GM19035 (cell line): ENCODE data around the gene SAMD13.

ENCODE experiments used
- ATAC-seq: cut with Tn5 transposase; IDR thresholded peaks from one replicate; pipeline ENCODE4 v1.9.1; 2021; ENCODE audit not compliant: unreplicated experiment

The SAMD13 gene

DNA sequence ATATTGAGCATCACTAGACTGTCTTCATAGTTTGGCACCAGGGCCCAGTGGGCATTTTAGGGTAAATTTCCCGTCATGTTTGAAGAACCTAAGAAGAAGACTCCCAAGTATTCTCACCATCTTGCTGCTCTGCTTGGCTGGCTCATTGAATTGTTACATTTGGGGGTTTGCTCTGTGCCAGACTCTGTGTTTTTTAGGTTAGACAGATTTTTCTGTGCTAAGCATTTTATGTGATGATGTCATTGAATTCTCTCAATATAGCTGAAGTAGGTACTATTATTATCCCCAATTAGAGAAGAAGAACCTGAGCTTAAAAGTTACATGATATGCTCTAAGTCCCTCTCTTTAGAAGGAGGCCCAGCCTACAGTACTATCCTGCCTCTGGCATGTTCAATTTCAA lies 68.8 kb downstream of the SAMD13 start:
- ATAC-seq: no peak

DNA sequence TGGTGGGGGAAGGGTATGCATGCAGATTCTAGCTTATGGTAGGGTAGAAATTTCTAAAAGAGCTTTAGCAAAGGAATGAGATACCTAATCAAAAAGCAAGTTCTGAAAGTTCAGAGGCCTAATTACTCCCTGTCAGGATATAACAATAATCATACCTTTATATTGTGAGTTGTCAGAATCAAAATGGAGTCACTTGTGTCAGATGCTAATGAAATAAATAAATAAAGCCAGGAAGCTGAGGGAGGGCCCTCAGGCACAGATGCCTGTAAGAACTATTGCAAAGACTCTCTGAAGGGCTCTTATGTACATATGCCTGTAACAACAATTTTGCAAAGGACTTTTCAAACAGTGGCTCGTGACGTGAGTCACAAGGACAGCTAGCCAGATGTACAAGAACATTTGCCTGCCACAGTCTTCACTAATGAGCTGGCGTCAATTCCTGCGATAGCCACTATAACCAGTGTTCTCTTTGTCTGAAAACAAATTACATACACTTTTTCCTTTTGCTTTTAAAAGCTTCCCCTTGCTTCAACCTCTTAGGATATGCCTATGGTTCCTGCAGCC lies 69.4 kb downstream of the SAMD13 start:
- ATAC-seq: no peak

DNA sequence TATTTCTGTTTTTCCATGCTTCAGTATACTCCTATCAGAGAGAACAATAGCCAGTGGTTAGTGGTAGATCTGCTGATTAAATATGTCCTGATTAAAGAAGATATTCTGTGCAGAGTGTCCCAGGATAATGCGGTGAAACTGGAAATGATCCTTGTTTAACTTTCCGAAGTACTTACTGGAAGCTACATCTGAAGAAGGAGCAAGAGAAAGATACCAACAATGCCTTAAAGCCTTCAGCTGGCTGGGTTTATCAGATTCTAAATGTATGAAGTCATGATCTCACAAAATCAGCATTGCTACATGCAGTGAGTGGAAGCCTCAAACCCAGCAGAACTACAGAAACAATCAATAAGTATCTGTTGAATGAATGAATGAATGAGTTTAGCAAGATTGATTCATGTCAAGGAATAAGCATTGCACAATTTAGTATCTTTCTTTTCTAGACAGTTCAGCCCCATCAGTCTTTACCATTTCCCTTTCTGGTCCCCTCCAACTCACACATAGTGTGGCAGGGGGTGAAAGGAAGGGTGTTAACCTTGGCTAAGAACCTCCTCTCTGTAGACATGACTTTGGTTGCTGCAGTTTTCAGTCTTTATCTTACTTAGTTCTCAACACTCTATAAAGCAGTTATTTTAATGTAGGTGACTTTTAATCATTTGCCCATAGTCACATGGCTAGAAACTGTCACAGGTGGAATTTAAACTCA lies 72.1 kb downstream of the SAMD13 start:
- ATAC-seq: no peak

DNA sequence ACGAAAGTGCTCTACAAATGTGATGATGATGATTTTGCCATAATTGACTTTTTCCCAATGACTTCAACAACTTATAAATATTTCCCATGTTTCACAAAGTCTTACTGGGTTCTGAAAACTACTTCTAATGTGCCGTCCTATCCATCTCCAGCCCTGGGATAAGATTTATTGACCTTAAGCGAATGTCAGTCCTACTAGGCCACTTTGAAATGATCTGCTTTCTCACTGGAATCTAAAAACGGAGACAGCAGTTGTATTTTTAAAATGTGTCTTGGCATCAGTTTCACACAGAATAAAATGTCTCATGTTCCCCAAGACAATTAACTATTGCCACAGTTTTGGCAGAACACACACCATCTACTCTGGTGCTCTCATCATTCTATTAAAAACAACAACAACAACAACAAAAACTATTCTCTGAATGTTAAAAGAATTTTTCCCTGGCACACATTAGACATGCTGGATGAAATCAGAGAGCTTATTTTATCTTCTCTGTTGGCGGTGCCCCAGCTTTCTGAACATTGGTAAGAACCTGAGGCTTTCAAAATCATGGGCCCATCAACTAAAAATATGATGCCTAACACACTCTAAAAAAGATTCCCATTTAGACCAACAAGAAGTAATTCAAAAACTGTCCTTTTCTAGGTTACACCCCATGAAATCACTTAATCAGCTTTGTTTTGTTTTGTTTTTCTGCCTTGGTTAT lies 73.6 kb downstream of the SAMD13 start:
- ATAC-seq: no peak

DNA sequence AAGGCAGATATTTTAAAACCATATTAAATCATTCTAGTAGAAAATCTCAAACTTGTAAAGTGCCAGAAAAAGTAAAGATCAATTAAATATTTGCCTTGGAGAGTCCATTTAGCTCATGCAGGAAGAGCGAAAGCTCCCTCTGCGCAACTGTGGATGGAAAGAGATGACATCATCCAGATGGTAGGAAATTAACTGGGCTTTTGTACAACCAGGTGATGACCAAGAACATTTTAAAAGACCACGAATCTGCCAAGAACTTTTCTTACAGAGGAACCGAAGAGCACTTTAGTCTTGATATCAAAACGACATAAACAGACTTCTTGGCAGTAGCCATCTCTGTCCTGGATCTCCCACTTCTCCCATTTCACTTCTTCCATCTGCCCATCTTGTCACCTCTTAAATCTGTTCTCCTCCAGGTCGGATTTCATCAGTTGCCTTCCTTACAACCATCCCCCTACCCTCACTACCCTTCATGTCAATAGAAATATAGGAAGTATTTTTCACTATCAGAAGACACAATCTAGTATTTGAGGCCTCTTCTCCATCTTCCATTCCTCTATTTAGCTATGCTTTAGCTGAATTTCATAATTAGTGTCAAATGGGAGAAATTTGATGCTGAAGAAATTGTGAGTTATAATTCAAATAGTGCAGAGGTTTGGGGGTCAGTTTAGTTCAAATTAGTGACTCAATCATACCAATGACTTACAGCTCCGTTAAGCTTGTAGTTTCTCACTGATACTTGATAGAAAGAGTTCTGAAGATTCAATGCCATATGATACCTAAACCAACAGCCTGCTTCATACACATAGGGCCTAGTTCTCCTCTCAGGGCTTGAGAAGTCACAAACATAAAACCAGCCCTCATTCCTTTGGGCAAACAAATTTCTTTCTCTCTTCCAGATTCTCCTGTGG lies 74.7 kb downstream of the SAMD13 start:
- ATAC-seq: no peak

DNA sequence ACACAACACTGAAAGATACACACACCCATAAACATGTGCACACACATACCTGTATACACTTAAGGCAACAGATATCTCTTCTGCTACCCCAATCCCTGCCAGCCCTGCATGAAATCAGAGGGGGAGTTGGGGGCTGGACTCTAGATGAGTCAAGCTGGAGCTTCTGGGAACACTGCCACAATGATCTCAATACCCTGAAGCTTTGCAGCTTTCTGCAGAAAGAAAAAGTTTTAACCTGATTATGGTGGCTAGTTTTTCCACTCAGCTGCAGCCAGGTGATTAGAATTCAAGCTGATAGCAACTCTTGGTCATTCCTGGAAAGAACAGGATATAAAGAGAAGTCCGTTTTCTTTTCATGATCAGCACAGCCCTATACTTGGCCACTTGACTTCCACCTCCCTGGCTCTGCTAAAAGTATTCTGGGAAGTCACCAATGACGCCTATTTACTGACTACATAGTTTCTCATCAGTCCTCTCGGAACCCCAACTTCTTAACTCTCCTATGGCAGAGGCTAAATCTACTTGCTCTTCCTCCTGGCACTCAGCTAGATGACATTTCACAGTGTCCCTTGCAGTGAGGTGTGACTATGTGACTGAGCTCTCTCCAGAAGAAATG lies 76.1 kb downstream of the SAMD13 start:
- ATAC-seq: no peak

DNA sequence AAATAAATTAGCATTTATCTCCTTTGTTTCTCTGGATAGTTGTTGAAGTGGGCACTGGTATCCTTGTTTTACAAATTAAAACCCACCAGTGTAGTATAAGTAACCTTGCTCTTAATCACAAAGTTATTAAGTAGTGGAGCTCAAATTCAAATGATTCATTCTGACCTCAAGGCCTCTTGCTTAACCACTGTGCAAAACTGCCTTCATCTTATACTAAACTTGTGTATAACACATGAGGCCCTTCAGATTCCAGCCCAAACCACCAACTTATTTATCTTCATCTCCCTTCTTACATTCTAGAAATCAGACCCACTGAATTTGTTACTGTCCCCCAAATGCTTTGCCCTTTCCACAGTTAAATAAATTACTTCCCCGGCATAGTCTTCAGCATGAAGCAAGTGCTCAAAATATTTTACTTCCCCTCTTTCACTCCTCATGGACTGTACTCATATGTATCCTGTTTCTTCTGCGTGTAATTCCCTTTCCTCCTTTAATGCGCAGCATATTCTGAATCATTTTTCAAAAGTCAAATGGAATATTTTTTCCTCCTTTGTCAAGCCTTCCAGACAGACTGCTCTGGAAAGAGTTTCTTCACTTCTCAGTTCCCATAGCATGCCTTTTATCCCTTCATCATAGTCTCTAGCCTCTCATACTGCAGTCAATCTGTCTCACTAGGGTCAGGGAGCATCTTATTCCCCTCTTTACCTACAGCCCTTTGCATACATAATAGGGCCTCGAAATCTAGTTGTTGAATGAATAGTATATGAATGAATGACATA lies 77.8 kb downstream of the SAMD13 start:
- ATAC-seq: no peak

DNA sequence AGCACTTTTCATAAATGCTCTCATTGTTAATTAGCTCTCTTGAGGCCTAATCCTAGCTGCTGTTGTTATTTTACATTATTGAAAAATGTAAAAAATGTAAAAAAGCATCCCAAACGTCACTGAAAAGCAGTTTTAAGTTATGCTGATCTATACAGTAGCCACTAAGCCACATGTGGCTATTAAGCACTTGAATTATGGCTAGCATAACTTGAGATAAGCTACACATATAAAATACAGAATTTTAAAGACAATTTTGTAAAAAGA lies 78.3 kb downstream of the SAMD13 start:
- ATAC-seq: no peak

DNA sequence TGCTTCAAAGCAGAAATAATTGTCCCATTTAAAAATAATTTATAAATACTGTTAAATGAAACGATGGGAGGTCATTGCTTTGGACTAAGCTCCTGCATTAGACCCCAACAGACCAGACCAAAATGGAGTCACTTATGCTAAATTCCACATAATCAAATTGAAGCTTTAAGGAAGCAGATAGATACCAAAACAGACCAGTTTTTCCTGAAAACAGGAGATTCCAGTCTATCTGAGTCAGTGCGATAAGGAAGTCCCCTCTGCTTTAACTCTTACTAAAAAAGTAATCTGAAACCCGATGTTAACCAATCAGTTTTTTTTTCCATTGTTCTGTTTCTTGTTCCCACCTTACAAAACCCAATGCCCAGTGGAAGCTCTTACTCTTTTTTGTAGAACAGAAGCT lies 80.6 kb downstream of the SAMD13 start:
- no peak for ATAC-seq

DNA sequence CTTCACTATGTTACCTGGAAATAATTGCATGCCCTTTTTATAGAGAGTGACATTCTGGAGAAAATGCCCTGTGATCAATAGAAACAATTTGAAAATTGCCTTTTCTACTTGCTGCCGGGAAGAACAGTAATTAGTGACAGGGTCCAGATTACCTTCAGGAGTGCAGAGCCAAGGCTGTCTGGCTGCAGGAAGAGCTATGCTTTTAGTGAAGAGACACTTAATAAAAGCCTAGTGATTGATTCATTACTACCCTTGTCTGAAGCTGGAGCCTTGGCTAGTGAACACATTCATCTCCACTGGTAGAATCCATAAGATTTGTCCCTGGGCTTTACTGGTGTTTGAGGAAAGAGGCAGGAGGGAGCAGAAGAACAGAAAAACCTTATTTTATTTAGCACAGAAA lies 83.8 kb downstream of the SAMD13 start:
- no peak for ATAC-seq

DNA sequence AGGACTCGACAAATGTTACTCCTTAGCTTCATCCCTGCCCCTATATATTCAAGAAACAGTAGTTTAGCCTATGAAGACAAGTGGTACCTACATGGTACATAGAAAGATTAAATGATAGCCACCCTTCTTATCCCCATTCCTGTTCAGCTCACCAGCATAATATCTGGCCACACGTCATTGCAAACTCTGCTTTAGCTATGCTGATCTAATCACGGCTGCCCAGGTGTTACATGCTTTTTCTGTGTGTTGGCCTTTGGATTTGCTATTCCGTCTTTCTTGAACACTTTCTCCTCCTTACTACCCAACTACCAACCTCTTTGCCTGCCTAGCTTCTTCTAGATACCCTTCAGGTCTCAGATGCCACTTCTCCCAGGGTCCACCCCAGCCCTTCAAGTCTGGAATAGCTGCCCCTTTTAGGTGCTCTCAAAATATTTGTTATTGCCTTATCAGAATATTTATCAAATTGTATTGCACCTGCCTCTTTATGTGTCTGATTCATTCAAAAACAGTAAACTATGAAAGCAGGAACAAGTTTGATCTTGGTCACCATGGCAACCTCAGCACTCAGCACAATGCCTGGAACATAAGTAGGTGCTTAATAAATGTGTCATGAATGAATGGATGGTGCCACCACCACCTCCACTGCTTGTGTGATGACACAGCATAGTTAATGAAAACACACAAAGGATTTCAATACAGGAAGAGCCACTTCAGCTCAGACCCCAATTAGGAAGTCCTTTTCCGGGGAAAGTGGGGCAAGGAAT lies 85.4 kb downstream of the SAMD13 start:
- no peak for ATAC-seq

DNA sequence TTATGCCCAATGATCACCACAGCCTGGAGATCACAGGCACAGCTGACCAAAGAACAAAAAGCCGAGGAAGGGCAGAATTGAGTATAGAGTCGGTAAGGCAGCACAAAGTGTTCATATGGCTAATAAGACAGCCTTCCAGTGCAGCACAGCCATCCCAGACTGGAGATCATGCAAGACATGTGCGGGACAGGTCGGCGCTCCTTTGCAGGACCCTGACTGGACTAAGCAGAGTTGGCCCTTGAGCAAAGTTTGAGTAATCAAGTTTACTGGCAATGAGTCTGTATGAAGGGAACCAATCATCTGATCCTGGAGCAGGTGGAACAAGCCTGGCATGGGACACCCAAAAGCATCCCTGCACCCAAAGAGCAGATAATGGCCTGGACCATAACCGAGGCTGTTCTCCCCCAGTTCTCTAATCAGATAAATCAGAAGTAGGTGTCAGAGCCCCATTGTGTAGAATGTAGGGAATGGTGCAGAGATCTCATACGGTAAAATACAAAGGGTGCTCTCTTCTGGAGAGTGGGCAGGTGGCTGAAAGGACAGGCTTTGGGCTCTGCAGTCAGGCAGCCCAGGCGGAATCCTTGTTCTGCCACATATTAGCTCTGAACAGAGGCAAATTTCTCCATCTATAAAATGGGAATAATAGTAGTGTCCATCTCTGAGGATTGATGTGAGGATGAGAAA lies 86.1 kb downstream of the SAMD13 start:
- ATAC-seq: no peak

DNA sequence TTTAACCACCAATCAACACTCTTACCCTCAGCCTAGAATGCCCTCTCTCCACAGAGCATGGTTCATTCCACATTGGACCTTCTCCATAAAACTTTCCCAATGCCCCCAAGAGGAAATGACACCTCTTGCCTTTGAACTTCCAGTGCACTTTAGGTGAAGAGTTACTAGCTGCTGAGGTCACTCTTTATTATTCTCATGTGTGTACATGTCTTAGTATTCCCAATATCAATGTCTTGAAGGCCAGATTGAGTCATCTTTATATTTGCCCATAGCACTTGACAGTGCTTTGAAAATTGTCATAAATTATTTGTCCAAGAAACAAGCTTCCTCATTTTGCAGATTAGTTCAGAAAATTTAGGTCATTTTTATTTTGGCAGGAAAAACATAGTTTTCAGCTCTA lies 88.7 kb downstream of the SAMD13 start:
- no peak for ATAC-seq

DNA sequence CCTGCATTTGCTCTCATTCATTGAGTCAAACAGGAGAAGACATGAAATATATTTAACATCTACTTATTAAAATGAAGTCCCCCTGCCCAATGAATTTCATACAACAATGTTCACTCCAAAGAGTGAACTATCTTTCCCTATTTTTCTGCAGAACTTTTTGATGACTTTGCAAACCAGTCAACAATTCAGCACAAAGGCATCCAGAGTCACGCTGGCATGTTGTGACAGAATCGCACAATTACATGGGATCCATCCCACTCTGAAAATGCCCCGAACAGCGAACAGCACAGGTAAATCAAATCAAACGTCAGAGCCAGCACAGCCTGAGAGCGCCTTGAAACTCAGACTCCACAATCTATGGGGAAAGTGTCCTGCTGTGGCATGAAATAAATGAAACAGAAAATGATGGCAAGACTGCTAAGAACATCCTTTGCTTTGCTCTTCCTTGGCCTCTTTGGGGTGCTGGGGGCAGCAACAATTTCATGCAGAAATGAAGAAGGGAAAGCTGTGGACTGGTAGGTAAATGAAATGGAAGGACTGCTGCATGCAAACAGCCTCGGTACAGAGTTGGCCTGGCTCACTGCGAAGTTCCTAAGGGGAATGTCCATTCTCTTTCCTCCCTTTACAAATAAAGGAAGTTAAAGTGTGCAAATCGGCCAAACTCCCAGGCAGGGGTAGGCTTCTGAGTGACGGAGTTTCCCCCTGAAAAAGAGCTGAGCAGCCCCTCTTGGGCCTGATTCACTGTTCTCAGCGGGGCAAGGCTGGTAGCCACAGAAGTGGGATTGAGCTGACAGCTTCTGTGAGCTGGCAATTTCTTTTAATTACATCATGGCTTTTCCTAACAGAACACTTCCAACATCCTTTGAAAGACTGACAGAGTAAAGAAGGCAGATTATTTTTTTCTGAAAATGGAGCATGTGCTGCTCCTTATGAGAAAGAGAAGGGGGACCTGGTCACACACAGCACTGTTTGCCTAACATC lies 97.0 kb downstream of the SAMD13 start, which contains the start of gene DNASE2B:
DNASE2B (plus strand) TSS at position 310 of the 981 bp plus-strand sequence; CDS start at position 391, 81 bp downstream.
- ATAC-seq: no peak
